ENCODE results near the gene DIP2C.

Gene DIP2C

DNA sequence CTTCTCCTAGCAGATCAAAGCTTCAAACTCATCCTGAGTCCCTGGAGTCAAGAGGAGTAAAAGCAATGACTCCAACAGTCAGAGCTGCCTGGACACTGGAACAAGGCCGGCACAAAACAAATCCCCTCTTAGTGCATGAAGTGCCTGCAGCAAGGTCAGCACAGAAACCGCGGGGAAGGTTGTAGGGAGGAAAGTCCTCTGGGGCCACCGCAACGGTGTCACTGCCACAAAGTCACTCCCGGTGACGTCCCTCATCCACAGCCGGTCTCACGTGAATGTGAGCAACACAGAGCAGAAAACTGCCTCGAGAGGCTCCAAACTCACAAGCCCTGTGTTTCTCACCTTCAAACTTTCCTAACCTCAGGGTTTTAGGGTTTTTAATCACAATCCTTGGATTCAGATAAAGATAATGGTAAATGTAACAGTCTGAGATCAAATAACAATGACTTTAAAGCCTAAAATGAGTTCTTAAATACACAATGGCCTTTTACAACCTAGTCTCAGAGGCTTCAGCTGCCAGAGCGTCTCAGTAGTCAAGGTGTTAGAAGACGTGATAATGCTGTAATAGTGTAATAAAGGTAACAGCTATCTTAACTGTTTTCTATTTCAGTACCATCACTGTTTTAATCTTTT lies 279.9 kb downstream of the DIP2C start:
- no peaks in the 10 kb centered on the region for H3K9me3 ChIP-seq (ENCODE audit: control insufficient read depth in 2 of 2, low read length in 2 of 2)
- no peaks in the 10 kb centered on the region for H3K27me3 ChIP-seq (ENCODE audit: control insufficient read depth in 1 of 2, insufficient read depth in 2 of 2, low read length in 2 of 2)
- no peak overlapping the region for H3K27ac ChIP-seq (ENCODE audit: low read length)
- no peak overlapping the region for H3K4me3 ChIP-seq (ENCODE audit: low read length in 2 of 2)
- no peaks in the 10 kb centered on the region for H3K4me1 ChIP-seq (ENCODE audit: control insufficient read depth, insufficient read depth, low read length)
- no peak overlapping the region for H3K9ac ChIP-seq (ENCODE audit: low read length in 2 of 2)
- peaks cover 37 to 53% of the 10 kb centered on the region in 2 donors for H3K36me3 ChIP-seq (ENCODE audit: control insufficient read depth in 2 of 2, insufficient read depth in 2 of 2, low read length in 2 of 2)

DNA sequence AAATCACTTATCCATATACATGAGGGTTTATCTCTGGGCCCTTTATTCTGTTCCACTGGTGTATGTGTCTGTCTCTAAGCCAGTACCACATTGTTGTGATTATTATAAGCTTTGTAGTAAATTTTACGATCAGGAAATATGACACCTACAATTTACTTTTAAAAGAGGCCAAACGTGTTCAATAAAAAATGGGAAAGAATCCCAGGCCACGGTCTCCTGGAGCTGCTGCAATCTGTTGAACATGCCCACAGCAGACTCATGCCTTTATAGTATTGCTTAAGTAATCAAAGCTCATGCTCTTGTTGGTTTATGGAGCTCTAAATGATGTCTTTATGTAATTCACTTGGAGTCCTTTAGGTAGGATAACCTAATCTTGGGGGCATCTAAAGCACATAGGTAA lies 281.2 kb downstream of the DIP2C start:
- H3K4me1 ChIP-seq (ENCODE audit: control insufficient read depth, insufficient read depth, low read length) = no peaks in the 10 kb centered on the region
- H3K9ac ChIP-seq (ENCODE audit: low read length in 2 of 2) = no peak overlapping the region
- H3K4me3 ChIP-seq (ENCODE audit: low read length in 2 of 2) = no peak overlapping the region
- no peaks in the 10 kb centered on the region for H3K9me3 ChIP-seq (ENCODE audit: control insufficient read depth in 2 of 2, low read length in 2 of 2)
- H3K27ac ChIP-seq (ENCODE audit: low read length) = no peak overlapping the region
- peaks cover 34 to 51% of the 10 kb centered on the region in 2 donors for H3K36me3 ChIP-seq (ENCODE audit: control insufficient read depth in 2 of 2, insufficient read depth in 2 of 2, low read length in 2 of 2)
- no peaks in the 10 kb centered on the region for H3K27me3 ChIP-seq (ENCODE audit: control insufficient read depth in 1 of 2, insufficient read depth in 2 of 2, low read length in 2 of 2)

GRCh38 chr10:406976-407375 lies 282.5 kb downstream of the DIP2C start:
- Histone ChIP-seq H3K4me3 (ENCODE audit: low read length in 2 of 2) (no peak overlapping the region), H3K9ac (ENCODE audit: low read length in 2 of 2) (no peak overlapping the region), H3K4me1 (ENCODE audit: control insufficient read depth, insufficient read depth, low read length) (no peaks in the 10 kb centered on the region), H3K27me3 (ENCODE audit: control insufficient read depth in 1 of 2, insufficient read depth in 2 of 2, low read length in 2 of 2) (no peaks in the 10 kb centered on the region), H3K36me3 (ENCODE audit: control insufficient read depth in 2 of 2, insufficient read depth in 2 of 2, low read length in 2 of 2) (peaks cover 34 to 46% of the 10 kb centered on the region in 2 donors), H3K9me3 (ENCODE audit: control insufficient read depth in 2 of 2, low read length in 2 of 2) (no peaks in the 10 kb centered on the region), H3K27ac (ENCODE audit: low read length) (no peak overlapping the region)

DNA sequence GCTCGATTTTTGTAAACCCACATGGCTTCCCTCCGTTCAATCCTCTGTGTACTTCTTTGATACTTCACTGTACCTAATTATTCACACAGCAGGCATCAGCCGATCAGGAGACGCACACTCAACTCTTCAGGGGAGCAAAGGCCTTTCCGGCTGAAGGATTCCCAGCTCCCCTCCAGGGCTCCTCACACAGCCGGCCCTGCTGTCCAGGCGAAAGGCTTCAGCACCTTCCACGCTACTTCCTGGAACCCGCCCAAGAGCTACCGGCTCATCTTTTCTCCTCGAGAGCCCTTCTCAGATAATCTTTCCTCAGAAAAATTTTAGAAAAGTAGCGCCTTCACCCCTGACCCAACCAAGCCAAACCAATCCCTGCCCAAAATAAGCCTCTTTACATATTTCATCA lies 283.8 kb downstream of the DIP2C start:
- Histone ChIP-seq H3K9me3 (ENCODE audit: control insufficient read depth in 2 of 2, low read length in 2 of 2) (no peaks in the 10 kb centered on the region), H3K4me1 (ENCODE audit: control insufficient read depth, insufficient read depth, low read length) (no peaks in the 10 kb centered on the region), H3K36me3 (ENCODE audit: control insufficient read depth in 2 of 2, insufficient read depth in 2 of 2, low read length in 2 of 2) (peaks cover 30 to 37% of the 10 kb centered on the region in 2 donors), H3K4me3 (ENCODE audit: low read length in 2 of 2) (no peak overlapping the region), H3K27ac (ENCODE audit: low read length) (no peak overlapping the region), H3K9ac (ENCODE audit: low read length in 2 of 2) (no peak overlapping the region), H3K27me3 (ENCODE audit: control insufficient read depth in 1 of 2, insufficient read depth in 2 of 2, low read length in 2 of 2) (no peaks in the 10 kb centered on the region)

DNA sequence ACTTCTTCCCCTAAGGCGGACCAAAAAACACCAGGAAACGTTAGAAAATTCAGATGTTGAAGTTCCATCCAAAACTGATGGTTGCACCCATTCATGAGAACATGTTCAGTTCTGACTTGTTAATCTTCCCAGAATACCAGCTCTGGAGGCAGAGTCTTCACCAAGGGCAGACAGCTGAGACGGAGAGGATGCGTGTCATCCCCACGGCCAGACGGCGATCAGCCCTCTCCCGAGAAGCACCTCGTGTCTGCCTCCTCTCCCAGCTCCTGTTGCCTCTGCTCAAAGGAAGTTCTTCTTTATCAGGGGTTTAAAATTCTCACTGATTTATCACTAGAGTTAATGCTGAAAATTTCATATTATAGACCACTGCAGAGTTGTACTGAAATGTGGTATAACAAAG lies 284.5 kb downstream of the DIP2C start:
- peaks cover 33 to 36% of the 10 kb centered on the region in 2 donors for H3K36me3 ChIP-seq (ENCODE audit: control insufficient read depth in 2 of 2, insufficient read depth in 2 of 2, low read length in 2 of 2)
- no peaks in the 10 kb centered on the region for H3K27me3 ChIP-seq (ENCODE audit: control insufficient read depth in 1 of 2, insufficient read depth in 2 of 2, low read length in 2 of 2)
- H3K4me3 ChIP-seq (ENCODE audit: low read length in 2 of 2) = no peak overlapping the region
- H3K9me3 ChIP-seq (ENCODE audit: control insufficient read depth in 2 of 2, low read length in 2 of 2) = no peaks in the 10 kb centered on the region
- no peaks in the 10 kb centered on the region for H3K4me1 ChIP-seq (ENCODE audit: control insufficient read depth, insufficient read depth, low read length)
- no peak overlapping the region for H3K9ac ChIP-seq (ENCODE audit: low read length in 2 of 2)
- H3K27ac ChIP-seq (ENCODE audit: low read length) = no peak overlapping the region

DNA sequence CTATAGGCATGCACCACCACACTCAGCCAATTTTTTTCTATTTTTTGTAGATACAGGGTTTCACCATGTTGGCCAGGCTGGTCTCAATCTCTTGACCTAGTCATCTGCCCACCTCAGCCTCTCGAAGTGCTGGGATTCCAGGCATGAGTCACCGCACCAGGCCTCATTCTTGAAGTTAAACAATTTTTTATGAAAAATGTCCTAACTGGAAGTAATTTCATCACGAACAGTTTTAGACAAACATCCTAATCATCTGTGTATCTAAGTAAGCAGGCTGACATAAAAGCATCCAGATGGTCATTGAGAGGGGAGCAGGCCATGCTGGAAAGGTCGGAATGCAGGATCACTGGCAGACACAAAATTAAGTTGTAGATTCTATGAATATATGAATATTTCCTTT lies 285.1 kb downstream of the DIP2C start:
- no peak overlapping the region for H3K9ac ChIP-seq (ENCODE audit: low read length in 2 of 2)

DNA sequence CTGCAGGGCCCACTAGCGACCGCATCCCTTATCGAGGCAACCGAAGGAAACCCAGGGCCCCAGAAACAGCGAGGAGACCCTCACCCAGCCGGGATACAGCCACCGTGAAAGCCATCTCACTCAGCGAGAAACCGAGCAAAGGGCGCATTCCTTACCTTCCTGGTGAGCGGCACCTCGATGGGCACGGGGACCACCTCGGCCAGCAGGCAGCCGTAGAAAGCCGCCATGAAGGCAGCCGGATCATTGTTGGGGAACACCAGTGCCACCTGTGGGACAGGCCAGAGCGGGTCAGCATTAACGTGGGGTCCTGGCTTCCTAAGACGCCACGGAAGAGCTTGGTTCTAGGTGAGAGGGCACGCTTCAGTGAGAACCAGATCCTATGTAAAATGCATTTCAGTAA lies 290.5 kb downstream of the DIP2C start:
- no peak overlapping the region for H3K9ac ChIP-seq (ENCODE audit: low read length in 2 of 2)
- H3K27ac ChIP-seq (ENCODE audit: low read length) = no peak overlapping the region
- no peaks in the 10 kb centered on the region for H3K27me3 ChIP-seq (ENCODE audit: control insufficient read depth in 1 of 2, insufficient read depth in 2 of 2, low read length in 2 of 2)
- no peak overlapping the region for H3K4me3 ChIP-seq (ENCODE audit: low read length in 2 of 2)
- H3K36me3 ChIP-seq (ENCODE audit: control insufficient read depth in 2 of 2, insufficient read depth in 2 of 2, low read length in 2 of 2) = peaks cover 10 to 14% of the 10 kb centered on the region in 2 donors
- peaks cover 22% of the 10 kb centered on the region for H3K4me1 ChIP-seq (ENCODE audit: control insufficient read depth, insufficient read depth, low read length)
- H3K9me3 ChIP-seq (ENCODE audit: control insufficient read depth in 2 of 2, low read length in 2 of 2) = no peaks in the 10 kb centered on the region

More for the DNA sequence above, 285.1 kb downstream of the DIP2C start:
- Histone ChIP-seq H3K4me1 (ENCODE audit: control insufficient read depth, insufficient read depth, low read length) (no peaks in the 10 kb centered on the region), H3K27ac (ENCODE audit: low read length) (no peak overlapping the region), H3K9me3 (ENCODE audit: control insufficient read depth in 2 of 2, low read length in 2 of 2) (no peaks in the 10 kb centered on the region), H3K36me3 (ENCODE audit: control insufficient read depth in 2 of 2, insufficient read depth in 2 of 2, low read length in 2 of 2) (peaks cover 37 to 41% of the 10 kb centered on the region in 2 donors), H3K4me3 (ENCODE audit: low read length in 2 of 2) (no peak overlapping the region), H3K27me3 (ENCODE audit: control insufficient read depth in 1 of 2, insufficient read depth in 2 of 2, low read length in 2 of 2) (no peaks in the 10 kb centered on the region)

- H3K36me3 ChIP-seq (ENCODE audit: control insufficient read depth in 2 of 2, insufficient read depth in 2 of 2, low read length in 2 of 2) = peaks cover 12 to 14% of the 10 kb centered on the region in 2 donors
- no peak overlapping the region for H3K27ac ChIP-seq (ENCODE audit: low read length)
- H3K9ac ChIP-seq (ENCODE audit: low read length in 2 of 2) = no peak overlapping the region
- H3K27me3 ChIP-seq (ENCODE audit: control insufficient read depth in 1 of 2, insufficient read depth in 2 of 2, low read length in 2 of 2) = no peaks in the 10 kb centered on the region
- H3K4me1 ChIP-seq (ENCODE audit: control insufficient read depth, insufficient read depth, low read length) = peaks cover 22% of the 10 kb centered on the region
- H3K4me3 ChIP-seq (ENCODE audit: low read length in 2 of 2) = no peak overlapping the region
- H3K9me3 ChIP-seq (ENCODE audit: control insufficient read depth in 2 of 2, low read length in 2 of 2) = no peaks in the 10 kb centered on the region
These were observed 292.0 kb downstream of the DIP2C start for GRCh38 chr10:397321-398068.

DNA sequence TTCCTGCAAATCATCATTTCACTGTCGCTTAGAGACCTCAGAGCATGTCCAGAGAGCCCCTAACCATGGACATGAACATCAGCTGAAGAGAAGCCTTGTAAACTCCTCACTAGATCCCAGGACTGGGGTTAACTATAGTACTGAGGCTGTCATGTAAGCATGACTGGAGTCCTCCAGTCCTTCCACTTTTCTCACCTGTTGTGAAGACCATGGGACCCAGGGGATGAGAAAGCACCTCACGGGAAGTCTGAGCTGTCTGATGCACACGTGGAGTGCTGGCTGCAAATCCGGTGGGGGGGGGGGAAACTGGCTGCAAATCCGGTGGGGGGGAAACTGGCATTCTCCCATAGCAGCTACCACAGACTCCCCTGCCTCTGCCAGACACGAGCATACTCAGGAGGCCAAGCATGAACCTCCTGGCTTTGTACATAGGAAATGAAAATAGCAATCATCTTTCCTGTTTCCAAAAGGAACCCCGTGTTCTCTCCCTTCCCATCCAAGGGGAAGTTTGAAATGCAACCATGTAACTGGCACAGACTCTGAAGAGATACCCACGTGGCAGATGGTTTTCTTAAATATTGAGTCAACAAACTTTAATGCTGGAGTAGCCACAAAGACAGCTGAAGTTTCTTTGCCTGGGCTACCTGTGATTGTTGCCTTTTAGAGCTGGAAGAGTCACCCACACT lies 292.8 kb downstream of the DIP2C start:
- no peak overlapping the region for H3K9ac ChIP-seq (ENCODE audit: low read length in 2 of 2)
- H3K4me3 ChIP-seq (ENCODE audit: low read length in 2 of 2) = no peak overlapping the region
- H3K4me1 ChIP-seq (ENCODE audit: control insufficient read depth, insufficient read depth, low read length) = peaks cover 25% of the 10 kb centered on the region
- H3K9me3 ChIP-seq (ENCODE audit: control insufficient read depth in 2 of 2, low read length in 2 of 2) = no peaks in the 10 kb centered on the region
- no peak overlapping the region for H3K27ac ChIP-seq (ENCODE audit: low read length)
- no peaks in the 10 kb centered on the region for H3K27me3 ChIP-seq (ENCODE audit: control insufficient read depth in 1 of 2, insufficient read depth in 2 of 2, low read length in 2 of 2)
- peaks cover 14 to 16% of the 10 kb centered on the region in 2 donors for H3K36me3 ChIP-seq (ENCODE audit: control insufficient read depth in 2 of 2, insufficient read depth in 2 of 2, low read length in 2 of 2)

DNA sequence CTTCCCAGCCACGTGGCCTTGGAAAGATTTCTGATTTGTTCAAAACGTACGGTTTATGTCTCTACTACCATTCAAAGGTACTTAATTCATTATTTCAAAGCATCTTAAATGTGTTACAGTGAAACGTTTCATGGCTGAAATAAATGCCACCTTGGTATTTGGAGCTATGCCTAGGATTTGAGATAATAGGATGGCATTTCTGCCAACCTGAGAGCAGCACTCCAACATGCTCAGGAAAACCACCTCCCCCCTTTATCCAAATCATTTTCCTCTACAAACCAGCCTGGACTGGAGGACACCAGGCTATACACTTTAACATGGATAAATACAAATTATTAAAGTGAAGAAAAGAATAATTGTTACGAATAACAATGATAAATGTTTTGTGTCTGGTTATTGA lies 293.4 kb downstream of the DIP2C start:
- H3K36me3 ChIP-seq (ENCODE audit: control insufficient read depth in 2 of 2, insufficient read depth in 2 of 2, low read length in 2 of 2) = peaks cover 14 to 16% of the 10 kb centered on the region in 2 donors
- no peak overlapping the region for H3K4me3 ChIP-seq (ENCODE audit: low read length in 2 of 2)
- H3K27me3 ChIP-seq (ENCODE audit: control insufficient read depth in 1 of 2, insufficient read depth in 2 of 2, low read length in 2 of 2) = no peaks in the 10 kb centered on the region
- H3K27ac ChIP-seq (ENCODE audit: low read length) = no peak overlapping the region
- H3K9me3 ChIP-seq (ENCODE audit: control insufficient read depth in 2 of 2, low read length in 2 of 2) = no peaks in the 10 kb centered on the region
- H3K9ac ChIP-seq (ENCODE audit: low read length in 2 of 2) = no peak overlapping the region
- peaks cover 28% of the 10 kb centered on the region for H3K4me1 ChIP-seq (ENCODE audit: control insufficient read depth, insufficient read depth, low read length)
